Measurements from ENCODE around the gene TPRG1. TPM values are rescaled to one million over a fixed set of nuclear protein-coding genes. Genes with fewer than 3 reads are reported as not detected.

Gene TPRG1
- total RNA-seq, 1 donor from 2014 or later: 3.3 TPM

GRCh38 chr3:189304465-189305351, 132.9 kb downstream of the TPRG1 start:
- no peak for TF ChIP-seq CTCF (IDR thresholded peaks at IDR 0.05; ENCODE audit: unreplicated experiment)
- Mint-ChIP-seq H3K36me3 (no peaks in the 10 kb centered on the region), H3K27me3 (ENCODE audit: low read depth) (no peaks in the 10 kb centered on the region), H3K27ac (peak overlapping the region; percentile 93), H3K4me1 (peaks cover 68% of the 10 kb centered on the region), H3K4me3 (no peak overlapping the region), H3K9me3 (no peaks in the 10 kb centered on the region)
- peak; percentile 27 to 65 for DNase-seq (ENCODE audit: low spot score in 2 of 2, unreplicated experiment in 2 of 2)

- Mint-ChIP-seq H3K36me3 (no peaks in the 10 kb centered on the region), H3K4me3 (no peak overlapping the region), H3K27ac (peak overlapping the region; percentile 93), H3K27me3 (ENCODE audit: low read depth) (no peaks in the 10 kb centered on the region), H3K9me3 (no peaks in the 10 kb centered on the region), H3K4me1 (peaks cover 73% of the 10 kb centered on the region)
- no peak for TF ChIP-seq CTCF (IDR thresholded peaks at IDR 0.05; ENCODE audit: unreplicated experiment)
- DNase-seq (ENCODE audit: low spot score in 2 of 2, unreplicated experiment in 2 of 2): no peak
These were observed 133.6 kb downstream of the TPRG1 start for GRCh38 chr3:189305412-189305811.

- no peak for DNase-seq (ENCODE audit: low spot score in 2 of 2, unreplicated experiment in 2 of 2)
- TF ChIP-seq CTCF (IDR thresholded peaks at IDR 0.05; ENCODE audit: unreplicated experiment): no peak
- no peaks in the 10 kb centered on the region for H3K36me3 Mint-ChIP-seq
- H3K27ac Mint-ChIP-seq: peak overlapping the region; percentile 32
- no peak overlapping the region for H3K4me3 Mint-ChIP-seq
- H3K4me1 Mint-ChIP-seq: peaks cover 57% of the 10 kb centered on the region
- no peaks in the 10 kb centered on the region for H3K27me3 Mint-ChIP-seq (ENCODE audit: low read depth)
- no peaks in the 10 kb centered on the region for H3K9me3 Mint-ChIP-seq
These were observed 136.2 kb downstream of the TPRG1 start for GRCh38 chr3:189307963-189308362.

- H3K9me3 Mint-ChIP-seq: peaks cover under 1% of the 10 kb centered on the region
- no peak for DNase-seq (ENCODE audit: low spot score in 2 of 2, unreplicated experiment in 2 of 2)
- no peaks in the 10 kb centered on the region for H3K36me3 Mint-ChIP-seq
These were observed 136.8 kb downstream of the TPRG1 start for GRCh38 chr3:189308608-189309007.

GRCh38 chr3:189309400-189309975, 137.7 kb downstream of the TPRG1 start:
- peak overlapping the region; percentile 74 for H3K27ac Mint-ChIP-seq
- DNase-seq (ENCODE audit: low spot score in 2 of 2, unreplicated experiment in 2 of 2): no peak
- no peak overlapping the region for H3K4me3 Mint-ChIP-seq
- peaks cover 5% of the 10 kb centered on the region for H3K9me3 Mint-ChIP-seq
- no peaks in the 10 kb centered on the region for H3K27me3 Mint-ChIP-seq (ENCODE audit: low read depth)
- no peaks in the 10 kb centered on the region for H3K36me3 Mint-ChIP-seq
- peaks cover 45% of the 10 kb centered on the region for H3K4me1 Mint-ChIP-seq
- TF ChIP-seq CTCF (IDR thresholded peaks at IDR 0.05; ENCODE audit: unreplicated experiment): no peak

More at GRCh38 chr3:189308608-189309007, 136.8 kb downstream of the TPRG1 start:
- H3K4me3 Mint-ChIP-seq: no peak overlapping the region
- H3K27ac Mint-ChIP-seq: peak overlapping the region; percentile 32
- no peaks in the 10 kb centered on the region for H3K27me3 Mint-ChIP-seq (ENCODE audit: low read depth)
- H3K4me1 Mint-ChIP-seq: peaks cover 53% of the 10 kb centered on the region
- TF ChIP-seq CTCF (IDR thresholded peaks at IDR 0.05; ENCODE audit: unreplicated experiment): no peak
